Suprapubic skin (tissue), 4 donors: Measurements from ENCODE around the gene ATXN1. TPM values are rescaled to one million over a fixed set of nuclear protein-coding genes. Genes with fewer than 3 reads are reported as not detected.

Source experiments
- DNase-seq, 2 donors: peaks; one replicate each; pipeline ENCODE4 v3.0.0-alpha.2; 2019; ENCODE audit warnings: low spot score in 2 of 2
- H3K27ac ChIP-seq: fragments of 200-600 bp; sonication (generic); one replicate; pipeline ENCODE4 v1.5.1; 2019
- H3K27me3 ChIP-seq: fragments of 200-600 bp; sonication (generic); one replicate; pipeline ENCODE4 v1.5.1; 2019
- H3K36me3 ChIP-seq: fragments of 200-600 bp; sonication (generic); one replicate; pipeline ENCODE4 v1.5.1; 2019
- H3K4me1 ChIP-seq: fragments of 200-600 bp; sonication (generic); one replicate; pipeline ENCODE4 v1.5.1; 2019
- H3K4me3 ChIP-seq: fragments of 200-600 bp; sonication (generic); one replicate; pipeline ENCODE4 v1.5.1; 2019; ENCODE audit warnings: mild to moderate bottlenecking
- H3K9me3 ChIP-seq: fragments of 200-600 bp; sonication (generic); one replicate; pipeline ENCODE4 v1.5.1; 2019
- CTCF ChIP-seq, 2 donors: fragments of 200-600 bp in 1 of 2; fragments of 450-650 bp in 1 of 2; sonication (generic) in 1 of 2; IDR thresholded peaks; one replicate each; pipeline ENCODE4 v1.5.1; 2016 to 2019; ENCODE audit warnings: antibody characterized with exemption in 2 of 2, mild to moderate bottlenecking in 1 of 2, moderate library complexity in 1 of 2
- EP300 ChIP-seq: sonication (generic); formaldehyde crosslinking; IDR thresholded peaks from one replicate; pipeline ENCODE4 v1.6.1; 2017; ENCODE audit warnings: antibody characterized with exemption
- POLR2A ChIP-seq, 2 donors: fragments of 450-650 bp; IDR thresholded peaks; one replicate each; pipeline ENCODE4 v1.6.1; 2017; ENCODE audit warnings: antibody characterized with exemption in 2 of 2, mild to moderate bottlenecking in 2 of 2, moderate library complexity in 2 of 2
- POLR2AphosphoS5 ChIP-seq, 3 donors: sonication (generic); formaldehyde crosslinking; IDR thresholded peaks; one replicate each; pipeline ENCODE4 v1.6.1; 2017; ENCODE audit warnings: antibody characterized with exemption in 3 of 3
- WGBS: methylation state at CpG from one replicate; pipeline ENCODE4 v1.1.5; 2018; 5-methylcytosine and 5-hydroxymethylcytosine counted together
- total RNA-seq, 4 donors: library from RNA; depleted of rRNA; stranded (reverse); fragments of >200 nt; gene quantifications; one replicate each; pipeline ENCODE4 v1.1.0, GENCODE V29; 2016

The ATXN1 gene
- total RNA-seq, 4 donors from 2014 or later = 32.8 to 95.4 (median 42.4) TPM

GRCh38 chr6:16442031-16442430 is 319.2 kb downstream of the ATXN1 start:
- H3K9me3 ChIP-seq = no peaks in the 10 kb centered on the region
- TF ChIP-seq EP300 (no peak), POLR2AphosphoS5 (IDR thresholded peaks at IDR 0.05) (no peak), CTCF (IDR thresholded peaks at IDR 0.05) (no peak), POLR2A (IDR thresholded peaks at IDR 0.05) (no peak)
- DNase-seq = no peak
- H3K4me3 ChIP-seq = no peak overlapping the region
- no peaks in the 10 kb centered on the region for H3K27me3 ChIP-seq
- no peak overlapping the region for H3K27ac ChIP-seq
- H3K36me3 ChIP-seq = no peaks in the 10 kb centered on the region
- peaks cover 15% of the 10 kb centered on the region for H3K4me1 ChIP-seq
- WGBS = 63% methylated on average over 3 of the region's 3 CpGs

GRCh38 chr6:16441262-16441661 is 320.0 kb downstream of the ATXN1 start:
- H3K27me3 ChIP-seq = no peaks in the 10 kb centered on the region
- no peak for TF ChIP-seq POLR2AphosphoS5 (IDR thresholded peaks at IDR 0.05)
- TF ChIP-seq CTCF (IDR thresholded peaks at IDR 0.05) = no peak
- no peak for TF ChIP-seq EP300
- no peak for TF ChIP-seq POLR2A (IDR thresholded peaks at IDR 0.05)
- WGBS = 84% methylated on average over 2 of the region's 2 CpGs
- no peak overlapping the region for H3K27ac ChIP-seq
- peaks cover 15% of the 10 kb centered on the region for H3K4me1 ChIP-seq
- no peak for DNase-seq
- H3K36me3 ChIP-seq = no peaks in the 10 kb centered on the region
- no peaks in the 10 kb centered on the region for H3K9me3 ChIP-seq
- H3K4me3 ChIP-seq = no peak overlapping the region

GRCh38 chr6:16440636-16441212 is 320.5 kb downstream of the ATXN1 start:
- H3K4me1 ChIP-seq = peaks cover 15% of the 10 kb centered on the region
- no peaks in the 10 kb centered on the region for H3K36me3 ChIP-seq
- H3K27ac ChIP-seq = no peak overlapping the region
- 93% methylated on average over 7 of the region's 7 CpGs for WGBS
- no peaks in the 10 kb centered on the region for H3K27me3 ChIP-seq
- H3K4me3 ChIP-seq = no peak overlapping the region
- no peak for DNase-seq
- TF ChIP-seq POLR2A (IDR thresholded peaks at IDR 0.05) (no peak), POLR2AphosphoS5 (IDR thresholded peaks at IDR 0.05) (no peak), CTCF (IDR thresholded peaks at IDR 0.05) (no peak)
- H3K9me3 ChIP-seq = no peaks in the 10 kb centered on the region

GRCh38 chr6:16438718-16439591 is 322.3 kb downstream of the ATXN1 start:
- H3K4me3 ChIP-seq = no peak overlapping the region
- no peak overlapping the region for H3K27ac ChIP-seq
- 32% methylated on average over 8 of the region's 14 CpGs for WGBS

More at GRCh38 chr6:16438718-16439591, 322.3 kb downstream of the ATXN1 start:
- peaks cover 15% of the 10 kb centered on the region for H3K4me1 ChIP-seq
- no peak for TF ChIP-seq POLR2AphosphoS5 (IDR thresholded peaks at IDR 0.05)
- TF ChIP-seq CTCF (IDR thresholded peaks at IDR 0.05) = no peak
- TF ChIP-seq EP300 = no peak
- DNase-seq = no peak
- H3K9me3 ChIP-seq = no peaks in the 10 kb centered on the region
- H3K36me3 ChIP-seq = no peaks in the 10 kb centered on the region
- H3K27me3 ChIP-seq = no peaks in the 10 kb centered on the region
